Memory B cell (primary cell): Measurements from ENCODE around the gene TBC1D3K.
"Not testable (repeated sequence)": the region's sequence is repeated elsewhere in the genome, so short reads cannot be mapped to it uniquely, and the experiment has no call there.

Experiments
- ATAC-seq: fragments of 150-1000 bp; cut with Tn5 transposase; 2 replicates; pipeline ENCODE4 v1.10.0; 2021; ENCODE audit warnings: low read depth, mild to moderate bottlenecking, moderate library complexity
- DNase-seq, 2 donors: peaks; one replicate each; pipeline ENCODE4 v3.0.0; 2022; ENCODE audit warnings: low spot score in 2 of 2
- H3K27ac Mint-ChIP-seq: one replicate; pipeline ENCODE4 v1.8.0; 2022; ENCODE audit warnings: mild to moderate bottlenecking, moderate library complexity, mixed read lengths
- H3K27me3 Mint-ChIP-seq: one replicate; pipeline ENCODE4 v1.8.0; 2022; ENCODE audit warnings: mixed read lengths
- H3K36me3 Mint-ChIP-seq: one replicate; pipeline ENCODE4 v1.8.0; 2022; ENCODE audit warnings: mild to moderate bottlenecking, mixed read lengths
- H3K4me1 Mint-ChIP-seq: one replicate; pipeline ENCODE4 v1.8.0; 2022; ENCODE audit warnings: mixed read lengths
- H3K4me3 Mint-ChIP-seq: one replicate; pipeline ENCODE4 v1.8.0; 2022; ENCODE audit warnings: mild to moderate bottlenecking, moderate library complexity, mixed read lengths
- H3K9me3 Mint-ChIP-seq: one replicate; pipeline ENCODE4 v1.8.0; 2022; ENCODE audit warnings: mixed read lengths

Gene TBC1D3K

GRCh38 chr17:37924115-37924514 lies at the start of gene TBC1D3K:
Gene TBC1D3K (plus strand): TSS chr17:37924415. CDS start chr17:37926000, 1,585 bp downstream.
- not testable (repeated sequence) for H3K4me3 Mint-ChIP-seq, H3K27ac Mint-ChIP-seq, H3K36me3 Mint-ChIP-seq, H3K27me3 Mint-ChIP-seq, H3K4me1 Mint-ChIP-seq, H3K9me3 Mint-ChIP-seq, ATAC-seq, DNase-seq

- peaks cover 8% of the 10 kb centered on the region for H3K27me3 Mint-ChIP-seq
- H3K9me3 Mint-ChIP-seq, result peaks cover 7% of the 10 kb centered on the region
- DNase-seq, result no peak
- no peak overlapping the region for H3K4me3 Mint-ChIP-seq
- peak; percentile 31 for ATAC-seq
- no peak overlapping the region for H3K27ac Mint-ChIP-seq
- no peaks in the 10 kb centered on the region for H3K36me3 Mint-ChIP-seq
- peaks cover 3% of the 10 kb centered on the region for H3K4me1 Mint-ChIP-seq
Measured at GRCh38 chr17:37884516-37884915, 39.7 kb upstream of the TBC1D3K start.

GRCh38 chr17:37885136-37885535 lies 39.1 kb upstream of the TBC1D3K start:
- no peak overlapping the region for H3K27ac Mint-ChIP-seq
- no peak for DNase-seq
- H3K9me3 Mint-ChIP-seq, result peaks cover 7% of the 10 kb centered on the region
- H3K36me3 Mint-ChIP-seq, result peaks cover 2% of the 10 kb centered on the region
- no peak for ATAC-seq
- H3K4me3 Mint-ChIP-seq, result no peak overlapping the region
- peaks cover 8% of the 10 kb centered on the region for H3K27me3 Mint-ChIP-seq
- H3K4me1 Mint-ChIP-seq, result peaks cover 3% of the 10 kb centered on the region

GRCh38 chr17:37888881-37889280 lies 35.3 kb upstream of the TBC1D3K start:
- Mint-ChIP-seq H3K36me3 (peaks cover 2% of the 10 kb centered on the region), H3K27ac (no peak overlapping the region), H3K27me3 (peaks cover 8% of the 10 kb centered on the region), H3K9me3 (peaks cover 7% of the 10 kb centered on the region), H3K4me3 (no peak overlapping the region), H3K4me1 (peaks cover 3% of the 10 kb centered on the region)
- no peak for ATAC-seq
- DNase-seq, result no peak

GRCh38 chr17:37896961-37897360 lies 27.3 kb upstream of the TBC1D3K start:
- DNase-seq, H3K4me3 Mint-ChIP-seq, H3K9me3 Mint-ChIP-seq, H3K27me3 Mint-ChIP-seq, H3K27ac Mint-ChIP-seq, H3K36me3 Mint-ChIP-seq, H3K4me1 Mint-ChIP-seq, ATAC-seq: not testable (repeated sequence)
